ENCODE results near the gene TACR1.
A peak's percentile ranks its signal among the peaks of the same experiment; 100 is the strongest.

The TACR1 gene

DNA sequence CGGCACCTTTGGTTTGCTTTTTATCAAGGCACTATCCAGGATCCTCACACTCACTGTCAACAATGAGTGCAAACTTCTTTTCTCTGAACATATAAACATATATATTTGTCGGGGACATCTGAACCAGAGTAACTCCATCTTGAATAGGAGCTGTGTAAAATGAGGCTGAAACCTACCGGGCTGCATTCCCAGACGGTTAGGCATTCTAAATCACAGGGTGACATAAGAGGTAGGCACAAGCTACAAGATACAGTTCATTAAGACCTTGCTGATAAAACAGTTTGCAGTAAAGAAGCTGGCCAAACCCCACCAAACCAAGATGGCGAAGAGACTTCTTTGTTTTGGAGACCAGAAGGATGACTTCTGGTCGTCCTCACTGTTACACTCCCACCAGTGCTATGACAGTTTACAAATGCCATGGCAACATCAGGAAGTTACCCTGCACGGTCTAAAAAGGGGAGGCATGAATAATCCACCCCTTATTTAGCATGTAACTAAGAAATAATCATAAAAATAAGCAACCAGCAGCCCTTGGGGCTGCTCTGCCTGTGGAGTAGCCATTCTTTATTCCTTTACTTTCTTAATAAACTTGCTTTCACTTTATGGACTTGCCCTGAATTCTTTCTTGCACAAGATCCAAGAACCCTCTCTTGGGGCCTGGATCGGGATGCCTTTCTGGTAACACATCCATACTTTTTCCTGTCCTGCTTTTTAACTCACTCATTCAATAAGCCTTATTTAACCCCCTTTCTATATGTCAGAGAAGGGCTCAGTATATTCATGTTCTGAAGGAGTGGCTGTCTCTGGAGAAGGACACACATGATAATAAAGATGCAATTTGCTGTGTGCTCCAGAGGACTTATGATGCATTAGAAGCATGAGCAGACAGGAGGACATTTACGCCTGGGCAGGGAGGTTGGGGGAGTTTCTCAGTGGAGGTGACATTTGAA is 65.4 kb downstream of the TACR1 start:
- no CpG with 5 or more reads among the region's 9 CpGs for WGBS (ENCODE audit: insufficient coverage, insufficient read length)
- no peak for DNase-seq (ENCODE audit: low read depth, low spot score)

DNA sequence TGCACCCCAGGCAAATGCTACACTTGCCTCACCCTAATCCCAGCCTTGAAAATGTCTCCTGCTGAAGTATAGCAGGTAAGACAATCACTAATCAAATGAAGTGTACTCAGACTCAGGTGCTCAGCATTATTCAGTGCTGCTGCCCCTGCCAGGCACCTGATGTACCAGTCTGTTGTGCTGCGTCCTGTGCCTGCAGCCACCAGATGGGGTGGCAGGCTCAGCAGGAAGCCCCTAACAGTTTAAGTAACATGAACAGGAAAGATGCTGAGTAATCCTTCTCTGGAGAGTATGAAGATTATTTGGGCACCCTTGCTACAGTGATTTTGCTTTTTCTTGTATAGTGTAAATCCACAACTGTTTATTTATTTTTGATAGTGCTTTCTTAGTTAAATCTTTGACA is 69.1 kb downstream of the TACR1 start:
- H3K27me3 ChIP-seq (ENCODE audit: control insufficient read depth, insufficient read depth, low read length), result no peaks in the 10 kb centered on the region
- H3K9me3 ChIP-seq (ENCODE audit: control insufficient read depth, insufficient read depth, low read length), result no peaks in the 10 kb centered on the region
- H3K27ac ChIP-seq (ENCODE audit: low read length), result no peak overlapping the region
- WGBS (ENCODE audit: insufficient coverage, insufficient read length), result no CpG with 5 or more reads among the region's 1 CpG
- no peak for DNase-seq (ENCODE audit: low read depth, low spot score)
- H3K36me3 ChIP-seq (ENCODE audit: control insufficient read depth, insufficient read depth, low read length), result no peaks in the 10 kb centered on the region
- no peaks in the 10 kb centered on the region for H3K4me1 ChIP-seq (ENCODE audit: control insufficient read depth, insufficient read depth, low read length)
- no peak overlapping the region for H3K4me3 ChIP-seq (ENCODE audit: low read length)

More for the DNA sequence above, 65.4 kb downstream of the TACR1 start:
- H3K9me3 ChIP-seq (ENCODE audit: control insufficient read depth, insufficient read depth, low read length), result no peaks in the 10 kb centered on the region
- H3K27ac ChIP-seq (ENCODE audit: low read length), result no peak overlapping the region
- H3K36me3 ChIP-seq (ENCODE audit: control insufficient read depth, insufficient read depth, low read length), result no peaks in the 10 kb centered on the region
- H3K4me1 ChIP-seq (ENCODE audit: control insufficient read depth, insufficient read depth, low read length), result peaks cover 2% of the 10 kb centered on the region; the same call in 1 of the 2 replicates
- no peaks in the 10 kb centered on the region for H3K27me3 ChIP-seq (ENCODE audit: control insufficient read depth, insufficient read depth, low read length)
- H3K4me3 ChIP-seq (ENCODE audit: low read length), result no peak overlapping the region

- Histone ChIP-seq H3K4me3 (ENCODE audit: low read length) (no peak overlapping the region), H3K9me3 (ENCODE audit: control insufficient read depth, insufficient read depth, low read length) (no peaks in the 10 kb centered on the region), H3K4me1 (ENCODE audit: control insufficient read depth, insufficient read depth, low read length) (no peaks in the 10 kb centered on the region), H3K36me3 (ENCODE audit: control insufficient read depth, insufficient read depth, low read length) (no peaks in the 10 kb centered on the region), H3K27me3 (ENCODE audit: control insufficient read depth, insufficient read depth, low read length) (no peaks in the 10 kb centered on the region), H3K27ac (ENCODE audit: low read length) (no peak overlapping the region)
- WGBS (ENCODE audit: insufficient coverage, insufficient read length), result no CpG with 5 or more reads among the region's 6 CpGs
- no peak for DNase-seq (ENCODE audit: low read depth, low spot score)
Measured at GRCh38 chr2:75123876-75124275, 75.4 kb downstream of the TACR1 start.

GRCh38 chr2:75113231-75113869 is 86.0 kb downstream of the TACR1 start:
- H3K4me1 ChIP-seq (ENCODE audit: control insufficient read depth, insufficient read depth, low read length), result 0 out of 2 replicates have a peak, but pooled peaks cover 2% of the 10 kb centered on the region
- no peaks in the 10 kb centered on the region for H3K9me3 ChIP-seq (ENCODE audit: control insufficient read depth, insufficient read depth, low read length)
- no CpG with 5 or more reads among the region's 4 CpGs for WGBS (ENCODE audit: insufficient coverage, insufficient read length)
- DNase-seq (ENCODE audit: low read depth, low spot score), result no peak
- no peaks in the 10 kb centered on the region for H3K36me3 ChIP-seq (ENCODE audit: control insufficient read depth, insufficient read depth, low read length)
- H3K27me3 ChIP-seq (ENCODE audit: control insufficient read depth, insufficient read depth, low read length), result no peaks in the 10 kb centered on the region
- no peak overlapping the region for H3K4me3 ChIP-seq (ENCODE audit: low read length)
- no peak overlapping the region for H3K27ac ChIP-seq (ENCODE audit: low read length)

GRCh38 chr2:75108937-75109482 is 90.3 kb downstream of the TACR1 start:
- no peak overlapping the region for H3K4me3 ChIP-seq (ENCODE audit: low read length)
- no CpG with 5 or more reads among the region's 9 CpGs for WGBS (ENCODE audit: insufficient coverage, insufficient read length)

DNA sequence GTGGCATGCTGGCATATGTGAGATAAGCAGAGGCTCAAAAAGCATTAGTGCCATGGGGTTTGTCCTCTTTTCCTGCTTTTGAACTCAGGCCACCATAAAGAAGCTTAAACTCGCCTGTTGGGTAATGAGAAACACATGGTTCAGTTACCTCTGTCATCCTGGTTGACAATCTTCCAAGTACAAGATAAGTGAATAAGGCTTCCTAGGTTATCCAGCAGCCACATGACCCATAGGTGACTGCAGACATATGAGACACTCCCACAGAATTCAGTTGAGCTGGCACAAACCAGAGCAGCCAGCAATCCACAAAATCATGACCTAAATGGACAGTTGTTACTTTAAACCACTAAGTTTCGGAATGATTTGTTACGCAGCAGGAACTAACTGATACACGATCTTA is 97.3 kb downstream of the TACR1 start:
- Histone ChIP-seq H3K27ac (ENCODE audit: low read length) (no peak overlapping the region), H3K4me1 (ENCODE audit: control insufficient read depth, insufficient read depth, low read length) (no peaks in the 10 kb centered on the region), H3K4me3 (ENCODE audit: low read length) (no peak overlapping the region), H3K9me3 (ENCODE audit: control insufficient read depth, insufficient read depth, low read length) (no peaks in the 10 kb centered on the region), H3K36me3 (ENCODE audit: control insufficient read depth, insufficient read depth, low read length) (no peaks in the 10 kb centered on the region), H3K27me3 (ENCODE audit: control insufficient read depth, insufficient read depth, low read length) (no peaks in the 10 kb centered on the region)
- WGBS (ENCODE audit: insufficient coverage, insufficient read length), result no CpG with 5 or more reads among the region's 4 CpGs
- no peak for DNase-seq (ENCODE audit: low read depth, low spot score)

More at GRCh38 chr2:75108937-75109482, 90.3 kb downstream of the TACR1 start:
- Histone ChIP-seq H3K36me3 (ENCODE audit: control insufficient read depth, insufficient read depth, low read length) (no peaks in the 10 kb centered on the region), H3K27ac (ENCODE audit: low read length) (no peak overlapping the region), H3K27me3 (ENCODE audit: control insufficient read depth, insufficient read depth, low read length) (no peaks in the 10 kb centered on the region), H3K9me3 (ENCODE audit: control insufficient read depth, insufficient read depth, low read length) (no peaks in the 10 kb centered on the region), H3K4me1 (ENCODE audit: control insufficient read depth, insufficient read depth, low read length) (0 out of 2 replicates have a peak, but pooled peaks cover 2% of the 10 kb centered on the region)
- DNase-seq (ENCODE audit: low read depth, low spot score), result no peak

- no peak for DNase-seq (ENCODE audit: low read depth, low spot score)
- no CpG with 5 or more reads among the region's 1 CpG for WGBS (ENCODE audit: insufficient coverage, insufficient read length)
- no peaks in the 10 kb centered on the region for H3K27me3 ChIP-seq (ENCODE audit: control insufficient read depth, insufficient read depth, low read length)
- H3K27ac ChIP-seq (ENCODE audit: low read length), result no peak overlapping the region
- H3K36me3 ChIP-seq (ENCODE audit: control insufficient read depth, insufficient read depth, low read length), result no peaks in the 10 kb centered on the region
- H3K4me1 ChIP-seq (ENCODE audit: control insufficient read depth, insufficient read depth, low read length), result no peaks in the 10 kb centered on the region
- no peaks in the 10 kb centered on the region for H3K9me3 ChIP-seq (ENCODE audit: control insufficient read depth, insufficient read depth, low read length)
- no peak overlapping the region for H3K4me3 ChIP-seq (ENCODE audit: low read length)
Measured at GRCh38 chr2:75100801-75101151, 98.5 kb downstream of the TACR1 start.

- no peaks in the 10 kb centered on the region for H3K27me3 ChIP-seq (ENCODE audit: control insufficient read depth, insufficient read depth, low read length)
- DNase-seq (ENCODE audit: low read depth, low spot score), result no peak
- H3K4me1 ChIP-seq (ENCODE audit: control insufficient read depth, insufficient read depth, low read length), result no peaks in the 10 kb centered on the region
- no peak overlapping the region for H3K27ac ChIP-seq (ENCODE audit: low read length)
- H3K4me3 ChIP-seq (ENCODE audit: low read length), result no peak overlapping the region
- no peaks in the 10 kb centered on the region for H3K36me3 ChIP-seq (ENCODE audit: control insufficient read depth, insufficient read depth, low read length)
- no peaks in the 10 kb centered on the region for H3K9me3 ChIP-seq (ENCODE audit: control insufficient read depth, insufficient read depth, low read length)
- WGBS (ENCODE audit: insufficient coverage, insufficient read length), result no CpG with 5 or more reads among the region's 3 CpGs
Measured at GRCh38 chr2:75100011-75100800, 99.1 kb downstream of the TACR1 start.

DNA sequence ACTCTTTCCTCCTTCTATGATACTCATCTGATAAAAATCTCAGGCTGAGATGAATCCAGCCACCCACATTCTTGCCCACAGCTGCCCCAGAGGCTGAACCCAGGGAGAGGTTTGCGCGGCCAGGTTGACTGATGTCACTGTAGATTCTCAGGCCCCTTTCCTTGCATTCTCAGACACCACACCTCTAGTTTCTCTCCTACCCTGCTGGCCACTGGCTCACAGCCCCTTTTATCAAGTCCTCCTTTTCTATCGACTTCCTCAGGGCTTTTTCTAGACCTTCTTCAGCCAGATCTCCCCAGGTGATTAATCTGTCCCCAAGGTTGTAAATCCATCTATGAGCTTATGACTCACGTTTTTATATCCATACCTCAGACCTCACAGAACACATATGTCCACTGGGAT is 99.8 kb downstream of the TACR1 start:
- WGBS (ENCODE audit: insufficient coverage, insufficient read length), result no CpG with 5 or more reads among the region's 4 CpGs
- no peak overlapping the region for H3K27ac ChIP-seq (ENCODE audit: low read length)

GRCh38 chr2:75098856-75099255 is 100.5 kb downstream of the TACR1 start:
- DNase-seq (ENCODE audit: low read depth, low spot score), result peak; percentile 35
- WGBS (ENCODE audit: insufficient coverage, insufficient read length), result no CpG with 5 or more reads among the region's 2 CpGs
- H3K9me3 ChIP-seq (ENCODE audit: control insufficient read depth, insufficient read depth, low read length), result no peaks in the 10 kb centered on the region
- H3K36me3 ChIP-seq (ENCODE audit: control insufficient read depth, insufficient read depth, low read length), result no peaks in the 10 kb centered on the region
- H3K27me3 ChIP-seq (ENCODE audit: control insufficient read depth, insufficient read depth, low read length), result no peaks in the 10 kb centered on the region
- no peaks in the 10 kb centered on the region for H3K4me1 ChIP-seq (ENCODE audit: control insufficient read depth, insufficient read depth, low read length)
- no peak overlapping the region for H3K4me3 ChIP-seq (ENCODE audit: low read length)
- no peak overlapping the region for H3K27ac ChIP-seq (ENCODE audit: low read length)

More for the DNA sequence above, 99.8 kb downstream of the TACR1 start:
- H3K27me3 ChIP-seq (ENCODE audit: control insufficient read depth, insufficient read depth, low read length), result no peaks in the 10 kb centered on the region
- H3K4me1 ChIP-seq (ENCODE audit: control insufficient read depth, insufficient read depth, low read length), result no peaks in the 10 kb centered on the region
- H3K36me3 ChIP-seq (ENCODE audit: control insufficient read depth, insufficient read depth, low read length), result no peaks in the 10 kb centered on the region
- no peak overlapping the region for H3K4me3 ChIP-seq (ENCODE audit: low read length)
- no peak for DNase-seq (ENCODE audit: low read depth, low spot score)
- no peaks in the 10 kb centered on the region for H3K9me3 ChIP-seq (ENCODE audit: control insufficient read depth, insufficient read depth, low read length)

All from iPS DF 6.9 (cell line).